NK-92 (cell line): Measurements from ENCODE around the gene CTSL.
"Not testable (repeated sequence)": the region's sequence is repeated elsewhere in the genome, so short reads cannot be mapped to it uniquely, and the experiment has no call there.

Source experiments
- DNase-seq: peaks from one replicate; lab custom pipeline; 2025; ENCODE audit not compliant: unreplicated experiment; lab: John Stamatoyannopoulos, UW

CTSL gene

DNA sequence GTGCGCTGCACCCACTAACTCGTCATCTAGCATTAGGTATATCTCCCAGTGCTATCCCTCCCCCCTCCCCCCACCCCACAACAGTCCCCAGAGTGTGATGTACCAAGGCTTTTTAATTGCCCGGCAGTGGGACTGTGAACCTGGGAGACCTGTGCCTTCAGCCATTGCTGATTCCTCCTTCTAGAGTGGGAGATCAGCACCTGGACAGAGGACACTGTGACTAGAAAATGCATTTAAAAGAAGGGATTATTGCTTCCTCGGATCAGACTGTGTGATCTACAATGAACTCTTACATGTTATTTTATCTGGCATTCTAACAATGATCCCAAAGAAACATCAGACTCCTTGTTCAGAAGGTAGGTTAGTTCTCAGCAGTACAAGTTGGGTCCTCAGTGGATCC lies 25.9 kb downstream of the CTSL start:
- no peak for DNase-seq

DNA sequence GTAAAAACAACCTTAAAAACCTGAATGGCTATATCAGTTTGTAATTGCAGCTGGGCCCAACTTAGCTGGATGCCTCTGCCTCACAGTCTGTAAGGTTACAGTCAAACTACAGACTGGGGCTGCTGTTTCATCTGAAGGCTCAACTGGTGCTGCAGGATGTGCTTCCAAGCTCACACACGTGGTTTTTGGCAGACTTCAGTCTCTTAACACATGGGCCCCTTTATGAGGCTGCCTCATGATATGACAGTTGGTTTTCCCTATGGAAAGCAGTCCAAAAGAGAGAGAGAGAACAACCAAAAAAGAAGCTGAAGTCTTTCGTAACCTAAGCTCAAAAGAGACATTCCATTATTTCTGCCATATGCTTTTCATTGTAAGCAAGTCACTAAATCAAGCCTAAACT lies 27.4 kb downstream of the CTSL start:
- DNase-seq: no peak

DNA sequence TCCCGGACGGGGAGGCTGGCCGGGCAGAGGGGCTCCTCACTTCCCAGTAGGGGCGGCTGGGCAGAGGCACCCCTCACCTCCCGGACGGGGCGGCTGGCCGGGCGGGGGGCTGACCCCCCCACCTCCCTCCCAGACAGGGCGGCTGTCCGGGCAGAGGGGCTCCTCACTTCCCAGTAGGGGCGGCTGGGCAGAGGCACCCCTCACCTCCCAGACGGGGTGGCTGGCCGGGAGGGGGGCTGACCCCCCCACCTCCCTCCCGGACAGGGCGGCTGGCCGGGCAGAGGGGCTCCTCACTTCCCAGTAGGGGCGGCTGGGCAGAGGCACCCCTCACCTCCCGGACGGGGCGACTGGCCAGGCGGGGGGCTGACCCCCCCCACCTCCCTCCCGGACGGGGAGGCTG lies 32.4 kb downstream of the CTSL start:
- DNase-seq: not testable (repeated sequence)

DNA sequence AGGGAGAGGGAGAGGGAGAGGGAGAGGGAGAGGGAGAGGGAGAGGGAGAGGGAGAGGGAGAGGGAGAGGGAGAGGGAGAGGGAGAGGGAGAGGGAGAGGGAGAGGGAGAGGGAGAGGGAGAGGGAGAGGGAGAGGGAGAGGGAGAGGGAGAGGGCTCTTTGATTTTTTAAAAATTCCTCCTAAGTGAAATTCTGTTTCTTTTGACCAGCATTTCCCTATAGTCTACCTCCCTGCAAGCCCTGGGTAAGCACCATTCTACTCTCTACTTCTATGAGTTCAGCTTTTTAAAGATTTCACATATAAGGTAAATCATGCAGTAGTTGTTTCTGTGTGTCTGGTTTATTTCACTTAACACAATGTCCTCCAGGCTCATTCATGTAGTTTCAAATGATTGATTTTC lies 34.1 kb downstream of the CTSL start:
- DNase-seq: not testable (repeated sequence)

DNA sequence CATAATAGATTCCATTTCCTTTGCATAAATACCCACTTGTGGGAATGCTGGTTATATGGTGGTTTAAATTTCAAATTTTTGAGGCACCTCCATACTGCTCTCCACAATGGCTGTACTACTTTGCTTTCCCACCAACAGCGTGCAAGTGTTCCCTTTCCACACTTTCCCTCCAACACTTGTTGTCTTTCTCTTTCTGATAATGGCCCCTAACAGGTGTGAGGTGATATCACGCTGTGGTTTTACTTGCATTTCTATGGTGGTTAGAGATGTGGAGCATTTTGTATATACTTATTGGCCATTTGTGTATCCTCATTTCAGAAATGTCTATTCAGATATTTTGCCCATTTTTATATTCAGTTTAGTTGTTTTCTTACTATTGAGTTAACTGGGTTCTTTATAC lies 34.6 kb downstream of the CTSL start:
- no peak for DNase-seq

DNA sequence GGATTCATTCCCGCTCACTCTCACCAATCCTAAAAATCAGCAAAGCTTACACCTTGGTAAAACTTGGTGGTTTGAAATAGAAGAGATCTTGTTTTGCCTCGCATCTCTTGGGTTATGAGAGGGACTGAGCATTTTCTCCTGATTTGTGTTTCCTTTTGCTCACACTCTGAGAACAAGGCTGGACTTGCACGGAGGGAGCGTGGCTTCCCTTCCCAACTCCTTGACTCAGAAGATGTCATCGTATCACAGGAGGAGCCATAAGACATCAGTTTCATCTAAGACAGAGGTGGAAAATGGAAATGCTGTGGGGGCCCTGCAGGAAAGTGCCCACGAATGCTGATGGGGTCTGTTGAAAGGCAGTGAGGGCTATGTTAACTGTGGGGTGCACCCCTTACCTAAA lies 37.4 kb downstream of the CTSL start:
- no peak for DNase-seq

DNA sequence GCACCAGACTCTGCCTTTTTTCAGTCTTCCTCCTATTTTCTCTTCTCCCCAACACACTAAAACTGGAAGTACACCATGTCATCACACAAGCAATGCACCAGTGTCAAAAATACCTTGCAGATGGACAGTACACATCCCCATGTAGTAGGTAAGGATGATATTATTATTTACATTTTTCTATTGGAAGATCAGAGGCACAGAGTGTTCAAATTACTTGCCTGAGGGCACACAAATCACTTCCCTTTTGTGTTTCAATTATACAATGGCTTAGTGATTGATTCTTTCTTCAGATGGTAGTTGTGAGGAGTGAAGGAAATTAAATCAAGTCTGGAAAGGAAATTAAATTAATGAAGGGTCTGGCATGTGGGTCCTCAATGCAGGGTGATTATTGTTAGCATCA lies 39.6 kb downstream of the CTSL start:
- no peak for DNase-seq

DNA sequence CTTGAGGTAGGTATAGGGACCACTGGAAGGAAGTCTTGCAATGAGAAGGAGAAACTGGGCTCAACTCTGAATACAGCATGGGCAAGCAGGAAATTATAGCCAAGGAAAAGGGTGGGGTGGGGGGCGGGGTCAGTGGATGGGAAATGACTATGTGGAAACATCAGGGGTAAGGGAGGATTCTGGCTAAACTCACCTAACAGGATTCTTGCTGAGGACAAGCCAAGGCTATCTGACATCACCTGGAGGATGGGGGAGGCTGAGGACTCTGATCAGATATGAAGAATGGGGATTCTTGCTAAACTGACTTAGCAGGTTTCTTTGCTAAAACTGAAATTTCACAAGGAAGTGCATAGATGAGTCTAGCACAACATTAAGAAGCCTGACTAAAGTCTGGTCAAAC lies 40.8 kb downstream of the CTSL start:
- no peak for DNase-seq

DNA sequence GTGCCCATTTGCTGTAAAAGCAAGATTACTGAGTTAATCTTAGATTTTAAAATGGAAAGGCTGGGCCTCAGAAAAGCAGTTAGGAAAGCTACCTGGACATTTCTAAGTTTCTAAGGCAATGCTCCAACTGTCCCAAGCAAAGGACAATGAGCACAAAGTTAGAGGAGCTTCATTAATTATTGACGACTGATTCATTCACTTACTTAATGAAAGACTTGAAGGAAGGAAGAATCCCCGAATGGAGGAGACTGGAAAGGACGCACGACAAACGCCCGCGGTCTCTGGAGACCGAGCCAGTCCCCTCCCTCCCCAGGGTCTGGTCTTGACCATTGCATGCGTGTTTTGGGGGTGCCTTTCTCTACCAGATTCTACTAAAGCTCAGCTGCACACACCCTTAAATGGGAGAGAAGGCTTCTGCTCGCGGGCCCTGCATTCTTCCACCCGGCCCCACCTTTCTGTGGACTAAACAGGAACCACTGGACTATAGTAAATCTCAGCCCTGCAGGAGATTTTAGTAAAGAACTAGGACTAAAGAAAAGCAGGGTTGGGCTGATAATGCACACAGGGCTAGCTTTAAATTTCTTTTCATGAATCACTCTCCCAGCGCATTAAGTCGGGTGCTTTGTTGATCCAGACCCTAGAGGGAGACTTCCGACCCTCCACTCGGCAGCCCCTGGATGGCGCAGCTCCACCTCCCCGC lies 44.8 kb downstream of the CTSL start:
- DNase-seq: no peak

DNA sequence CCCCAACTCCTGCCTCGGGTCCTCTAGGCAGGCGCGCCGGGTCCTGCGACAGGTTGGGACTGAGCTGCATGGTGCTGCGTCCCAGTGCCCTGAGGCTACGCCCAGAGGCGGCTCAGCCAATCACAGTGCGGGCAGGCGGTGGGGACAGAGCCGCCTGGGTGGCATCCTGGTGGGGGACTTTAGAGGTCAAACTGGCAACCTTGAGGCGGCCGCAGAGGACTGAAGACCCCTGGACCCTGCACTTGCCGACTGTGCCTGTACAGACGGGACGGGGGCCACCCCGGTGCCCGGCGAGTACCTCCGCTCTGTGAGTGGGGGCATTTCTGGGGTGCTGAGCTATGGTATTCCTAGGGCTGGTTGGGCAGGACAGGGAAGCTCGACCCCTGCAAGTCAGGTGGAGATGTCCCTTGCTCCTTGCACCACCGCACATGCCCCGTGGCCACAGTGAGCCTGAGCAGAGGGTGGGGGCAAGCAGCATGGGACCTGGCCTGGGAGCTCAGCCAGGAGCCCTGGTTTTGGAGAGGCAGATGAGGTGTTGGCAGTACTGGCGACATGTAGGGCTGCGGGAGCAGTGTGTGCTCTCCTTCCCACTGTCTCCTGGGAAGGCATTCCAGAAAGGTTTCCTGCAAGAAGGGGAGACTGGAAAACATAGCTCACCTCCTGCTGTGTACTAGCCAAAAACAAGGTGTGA lies 45.5 kb downstream of the CTSL start:
- DNase-seq: no peak

DNA sequence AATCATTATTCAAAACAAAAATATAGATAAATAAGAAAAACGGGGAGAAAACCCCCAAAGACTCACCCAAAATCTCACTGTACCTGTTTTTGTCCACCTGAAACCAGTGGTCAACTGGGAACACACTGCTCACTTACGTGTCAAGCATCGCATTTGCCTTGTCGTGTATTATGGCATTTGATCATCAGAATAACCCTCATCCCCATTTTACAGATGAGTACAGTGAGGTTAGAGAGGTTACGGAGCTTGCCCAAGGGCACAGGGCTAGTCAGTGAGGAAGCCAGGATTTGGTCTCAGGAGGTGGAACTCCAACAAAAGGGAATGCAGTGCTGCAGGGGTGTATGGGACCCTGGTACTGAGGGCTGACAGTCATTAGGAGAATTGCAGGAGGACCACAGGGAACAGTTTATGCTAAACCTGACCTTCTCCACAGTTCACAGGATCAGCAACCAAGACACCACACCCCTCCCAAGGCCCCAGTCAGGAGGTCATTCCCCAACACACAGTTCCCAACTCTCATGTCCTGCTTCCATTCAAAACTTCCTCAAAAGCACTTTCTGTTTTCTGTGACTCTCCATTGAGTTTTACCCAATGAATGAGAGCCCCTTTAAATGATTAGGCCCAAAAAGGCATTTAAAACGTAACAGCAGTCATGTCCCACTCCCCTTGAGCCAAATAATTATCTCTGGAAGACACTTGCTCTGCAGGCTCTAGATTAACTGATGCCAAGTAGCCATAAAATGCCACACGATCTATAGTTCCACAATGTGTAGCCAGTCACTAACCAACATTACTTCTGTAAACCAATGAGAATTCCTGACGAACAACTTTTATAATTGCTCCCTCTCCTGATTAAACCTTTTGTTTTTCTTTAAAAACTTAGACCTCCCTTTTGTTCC lies 50.8 kb downstream of the CTSL start:
- no peak for DNase-seq

DNA sequence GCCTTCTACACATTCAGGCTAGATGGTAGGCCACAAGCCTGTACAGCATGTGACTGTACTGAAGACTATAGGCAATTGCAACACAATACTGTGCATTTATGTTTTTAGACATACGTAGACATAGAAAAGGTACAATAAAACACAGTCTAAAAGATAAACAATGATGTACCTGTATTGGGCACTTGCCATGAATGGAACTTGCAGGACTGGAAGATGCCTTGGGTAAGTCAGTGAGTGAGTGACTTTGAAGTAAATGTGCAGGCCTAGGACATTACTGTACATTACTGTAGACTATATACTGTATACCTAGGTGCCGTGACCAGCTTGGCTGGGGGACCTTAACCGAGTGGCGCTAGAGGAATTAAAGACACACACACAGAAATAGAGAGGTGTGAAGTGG lies 53.1 kb downstream of the CTSL start:
- no peak for DNase-seq
